WTC11 (cell line): Measurements from ENCODE around the gene KDM4F. TPM values are rescaled to one million over a fixed set of nuclear protein-coding genes. Genes with fewer than 3 reads are reported as not detected.

Source experiments
- ATAC-seq: fragments of 200-7000 bp; cut with Tn5 transposase; 2 replicates; pipeline ENCODE4 v1.10.0; 2021; ENCODE audit warnings: mild to moderate bottlenecking, moderate library complexity
- CTCF ChIA-PET: fragments of 300-600 bp; sonication (Branson Sonifier 250); formaldehyde crosslinking; loops from one replicate; lab custom pipeline; 2021; ENCODE audit warnings: antibody characterized with exemption; lab: Charles Lee
- POLR2A ChIA-PET: fragments of 350-600 bp; sonication (Branson Sonifier 250); formaldehyde crosslinking; loops from one replicate; lab custom pipeline; 2021; ENCODE audit warnings: antibody characterized with exemption; lab: Charles Lee
- DNase-seq: peaks from one replicate; pipeline ENCODE4 v3.0.0; 2021; ENCODE audit warnings: low spot score
- H3K27ac Mint-ChIP-seq: 2 replicates; pipeline ENCODE4 v1.8.0; 2021; ENCODE audit warnings: mixed read lengths
- H3K27me3 Mint-ChIP-seq: 2 replicates; pipeline ENCODE4 v1.8.0; 2021; ENCODE audit warnings: low read depth, mild to moderate bottlenecking, moderate library complexity, mixed read lengths
- H3K36me3 Mint-ChIP-seq: 2 replicates; pipeline ENCODE4 v1.8.0; 2021; ENCODE audit warnings: mixed read lengths
- H3K4me1 Mint-ChIP-seq: 2 replicates; pipeline ENCODE4 v1.8.0; 2022; ENCODE audit warnings: mixed read lengths
- H3K4me3 Mint-ChIP-seq: 2 replicates; pipeline ENCODE4 v1.8.0; 2021; ENCODE audit warnings: mild to moderate bottlenecking, moderate library complexity, mixed read lengths
- H3K9me3 Mint-ChIP-seq: 2 replicates; pipeline ENCODE4 v1.8.0; 2021; ENCODE audit warnings: mixed read lengths
- ATF2 ChIP-seq: sonication (generic); formaldehyde crosslinking; IDR thresholded peaks from 2 replicates; pipeline ENCODE4 v1.8.1; 2022; ENCODE audit warnings: low read depth, missing genetic modification reagents, borderline replicate concordance
- CDX4 ChIP-seq: fragments of 250-450 bp; sonication (Bioruptor Pico); IDR thresholded peaks from 2 replicates; pipeline ENCODE4 v1.9.0; 2021; ENCODE audit warnings: moderate library complexity, mild to moderate bottlenecking, inconsistent platforms, borderline replicate concordance
- CREM ChIP-seq: sonication (generic); formaldehyde crosslinking; IDR thresholded peaks from 2 replicates; pipeline ENCODE4 v1.8.1; 2022; ENCODE audit warnings: mild to moderate bottlenecking, missing genetic modification reagents, moderate library complexity
- FOXJ3 ChIP-seq: sonication (generic); formaldehyde crosslinking; IDR thresholded peaks from 2 replicates; pipeline ENCODE4 v1.9.0; 2021; ENCODE audit warnings: missing genetic modification reagents, mild to moderate bottlenecking, borderline replicate concordance
- FOXK1 ChIP-seq: sonication (generic); formaldehyde crosslinking; IDR thresholded peaks from 2 replicates; pipeline ENCODE4 v1.8.0; 2022; ENCODE audit warnings: mild to moderate bottlenecking, moderate library complexity, missing genetic modification reagents
- GRHL2 ChIP-seq: fragments of 250-450 bp; sonication (Bioruptor Pico); IDR thresholded peaks from 2 replicates; pipeline ENCODE4 v1.8.0; 2022; ENCODE audit warnings: mild to moderate bottlenecking, moderate library complexity; ENCODE audit not compliant: insufficient replicate concordance, severe bottlenecking
- IRF1 ChIP-seq: sonication (generic); formaldehyde crosslinking; IDR thresholded peaks from 2 replicates; pipeline ENCODE4 v1.8.0; 2023; ENCODE audit warnings: missing genetic modification reagents
- IRF2 ChIP-seq: sonication (generic); formaldehyde crosslinking; IDR thresholded peaks from 2 replicates; pipeline ENCODE4 v1.8.0; 2022; ENCODE audit warnings: low read depth, missing genetic modification reagents, borderline replicate concordance
- MXD4 ChIP-seq: fragments of 250-450 bp; sonication (Bioruptor Pico); IDR thresholded peaks from 2 replicates; pipeline ENCODE4 v1.8.0; 2021; ENCODE audit warnings: mild to moderate bottlenecking, moderate library complexity, borderline replicate concordance
- NFE2L1 ChIP-seq: sonication (generic); formaldehyde crosslinking; IDR thresholded peaks from 2 replicates; pipeline ENCODE4 v1.8.1; 2023; ENCODE audit warnings: missing genetic modification reagents
- OVOL2 ChIP-seq: fragments of 250-450 bp; sonication (Bioruptor Pico); IDR thresholded peaks from 2 replicates; pipeline ENCODE4 v1.9.0; 2021; ENCODE audit warnings: mild to moderate bottlenecking, borderline replicate concordance
- PRRX2 ChIP-seq: fragments of 250-450 bp; sonication (Bioruptor Pico); IDR thresholded peaks from 2 replicates; pipeline ENCODE4 v1.8.0; 2021; ENCODE audit warnings: mild to moderate bottlenecking
- RELA ChIP-seq: sonication (generic); formaldehyde crosslinking; IDR thresholded peaks from 2 replicates; pipeline ENCODE4 v1.8.1; 2022; ENCODE audit warnings: missing genetic modification reagents, mild to moderate bottlenecking, borderline replicate concordance
- RORB ChIP-seq: fragments of 250-450 bp; sonication (Bioruptor Pico); IDR thresholded peaks from 2 replicates; pipeline ENCODE4 v1.9.0; 2021; ENCODE audit warnings: mild to moderate bottlenecking
- SOX15 ChIP-seq: fragments of 250-450 bp; sonication (Bioruptor Pico); IDR thresholded peaks from 2 replicates; pipeline ENCODE4 v1.9.0; 2021; ENCODE audit warnings: mild to moderate bottlenecking
- TCF7 ChIP-seq: sonication (generic); formaldehyde crosslinking; IDR thresholded peaks from 2 replicates; pipeline ENCODE4 v1.8.0; 2022; ENCODE audit warnings: mild to moderate bottlenecking, low read depth, missing genetic modification reagents, moderate library complexity
- TEAD4 ChIP-seq: sonication (generic); formaldehyde crosslinking; IDR thresholded peaks from 2 replicates; pipeline ENCODE4 v1.8.0; 2022; ENCODE audit warnings: mild to moderate bottlenecking, missing genetic modification reagents
- ZBTB21 ChIP-seq: sonication (generic); formaldehyde crosslinking; IDR thresholded peaks from 2 replicates; pipeline ENCODE4 v1.8.1; 2023; ENCODE audit warnings: mild to moderate bottlenecking, missing genetic modification reagents, borderline replicate concordance
- ZNF138 ChIP-seq: sonication (generic); formaldehyde crosslinking; conservative IDR thresholded peaks from 2 replicates; pipeline ENCODE4 v1.8.1; 2022; ENCODE audit warnings: mild to moderate bottlenecking, moderate library complexity, missing genetic modification reagents
- ZNF232 ChIP-seq: sonication (generic); formaldehyde crosslinking; IDR thresholded peaks from 2 replicates; pipeline ENCODE4 v1.8.0; 2022; ENCODE audit warnings: mild to moderate bottlenecking, missing genetic modification reagents
- ZSCAN18 ChIP-seq: fragments of 250-450 bp; sonication (Bioruptor Pico); IDR thresholded peaks from 2 replicates; pipeline ENCODE4 v2.1.2; 2022; ENCODE audit warnings: mild to moderate bottlenecking, moderate library complexity
- total RNA-seq: library from RNA; stranded (reverse); gene quantifications from 3 replicates; pipeline ENCODE4 v1.2.3, GENCODE V29; 2021
- TF ChIP-seq, protein P1 (sequence below): sonication (generic); formaldehyde crosslinking; IDR thresholded peaks from 2 replicates; pipeline ENCODE4 v1.8.1; 2022; ENCODE audit warnings: mild to moderate bottlenecking, missing genetic modification reagents, moderate library complexity, borderline replicate concordance
- TF ChIP-seq, protein P2 (sequence below): sonication (generic); formaldehyde crosslinking; IDR thresholded peaks from 2 replicates; pipeline ENCODE4 v1.8.1; 2023; ENCODE audit warnings: mild to moderate bottlenecking, missing genetic modification reagents, moderate library complexity
- TF ChIP-seq, protein P3 (sequence below): sonication (generic); formaldehyde crosslinking; conservative IDR thresholded peaks from 2 replicates; pipeline ENCODE4 v1.8.1; 2023; ENCODE audit warnings: mild to moderate bottlenecking, low read depth, missing genetic modification reagents, moderate library complexity
- TF ChIP-seq, protein P4 (sequence below): sonication (generic); formaldehyde crosslinking; conservative IDR thresholded peaks from 2 replicates; pipeline ENCODE4 v1.8.1; 2022; ENCODE audit warnings: mild to moderate bottlenecking, missing genetic modification reagents

Gene KDM4F
- total RNA-seq, 1 experiment from 2014 or later: not detected

GRCh38 chr11:95086151-95086550, 36.9 kb downstream of the KDM4F start:
- CTCF ChIA-PET: interaction anchor here (1.2 kb wide), 1 partner anchor 66 kb away, joined by 5 read pairs; no protein-coding TSS in a partner anchor
- H3K4me3 Mint-ChIP-seq: no peak overlapping the region

GRCh38 chr11:95086836-95087570, 37.8 kb downstream of the KDM4F start:
- DNase-seq (no peak), ATAC-seq (no peak)
- H3K27ac Mint-ChIP-seq: no peak overlapping the region
- CTCF ChIA-PET: no interaction called here
- no peak overlapping the region for H3K4me3 Mint-ChIP-seq
- POLR2A ChIA-PET: no interaction called here
- peaks cover 61% of the 10 kb centered on the region for H3K27me3 Mint-ChIP-seq
- no peaks in the 10 kb centered on the region for H3K36me3 Mint-ChIP-seq
- no peaks in the 10 kb centered on the region for H3K9me3 Mint-ChIP-seq
- peaks cover 21% of the 10 kb centered on the region for H3K4me1 Mint-ChIP-seq
- TF ChIP-seq SOX15 (CRISPR knock-in tag) (no peak), IRF1 (CRISPR knock-in tag) (no peak), ZBTB21 (CRISPR knock-in tag) (no peak), CDX4 (CRISPR knock-in tag) (no peak), TCF7 (CRISPR knock-in tag) (no peak), ZSCAN18 (no peak), OVOL2 (CRISPR knock-in tag) (no peak), FOXJ3 (CRISPR knock-in tag) (no peak), FOXK1 (CRISPR knock-in tag) (no peak), IRF2 (CRISPR knock-in tag) (no peak), ZNF138 (CRISPR knock-in tag) (no peak), CREM (CRISPR knock-in tag) (no peak), RORB (CRISPR knock-in tag) (no peak), ZNF232 (CRISPR knock-in tag) (no peak), GRHL2 (CRISPR knock-in tag) (no peak)
- TF ChIP-seq, protein P1, sequence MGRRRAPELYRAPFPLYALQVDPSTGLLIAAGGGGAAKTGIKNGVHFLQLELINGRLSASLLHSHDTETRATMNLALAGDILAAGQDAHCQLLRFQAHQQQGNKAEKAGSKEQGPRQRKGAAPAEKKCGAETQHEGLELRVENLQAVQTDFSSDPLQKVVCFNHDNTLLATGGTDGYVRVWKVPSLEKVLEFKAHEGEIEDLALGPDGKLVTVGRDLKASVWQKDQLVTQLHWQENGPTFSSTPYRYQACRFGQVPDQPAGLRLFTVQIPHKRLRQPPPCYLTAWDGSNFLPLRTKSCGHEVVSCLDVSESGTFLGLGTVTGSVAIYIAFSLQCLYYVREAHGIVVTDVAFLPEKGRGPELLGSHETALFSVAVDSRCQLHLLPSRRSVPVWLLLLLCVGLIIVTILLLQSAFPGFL (CRISPR knock-in tag): no peak
- TF ChIP-seq, protein P2, sequence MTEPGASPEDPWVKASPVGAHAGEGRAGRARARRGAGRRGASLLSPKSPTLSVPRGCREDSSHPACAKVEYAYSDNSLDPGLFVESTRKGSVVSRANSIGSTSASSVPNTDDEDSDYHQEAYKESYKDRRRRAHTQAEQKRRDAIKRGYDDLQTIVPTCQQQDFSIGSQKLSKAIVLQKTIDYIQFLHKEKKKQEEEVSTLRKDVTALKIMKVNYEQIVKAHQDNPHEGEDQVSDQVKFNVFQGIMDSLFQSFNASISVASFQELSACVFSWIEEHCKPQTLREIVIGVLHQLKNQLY: no peak
- TF ChIP-seq, protein P3, sequence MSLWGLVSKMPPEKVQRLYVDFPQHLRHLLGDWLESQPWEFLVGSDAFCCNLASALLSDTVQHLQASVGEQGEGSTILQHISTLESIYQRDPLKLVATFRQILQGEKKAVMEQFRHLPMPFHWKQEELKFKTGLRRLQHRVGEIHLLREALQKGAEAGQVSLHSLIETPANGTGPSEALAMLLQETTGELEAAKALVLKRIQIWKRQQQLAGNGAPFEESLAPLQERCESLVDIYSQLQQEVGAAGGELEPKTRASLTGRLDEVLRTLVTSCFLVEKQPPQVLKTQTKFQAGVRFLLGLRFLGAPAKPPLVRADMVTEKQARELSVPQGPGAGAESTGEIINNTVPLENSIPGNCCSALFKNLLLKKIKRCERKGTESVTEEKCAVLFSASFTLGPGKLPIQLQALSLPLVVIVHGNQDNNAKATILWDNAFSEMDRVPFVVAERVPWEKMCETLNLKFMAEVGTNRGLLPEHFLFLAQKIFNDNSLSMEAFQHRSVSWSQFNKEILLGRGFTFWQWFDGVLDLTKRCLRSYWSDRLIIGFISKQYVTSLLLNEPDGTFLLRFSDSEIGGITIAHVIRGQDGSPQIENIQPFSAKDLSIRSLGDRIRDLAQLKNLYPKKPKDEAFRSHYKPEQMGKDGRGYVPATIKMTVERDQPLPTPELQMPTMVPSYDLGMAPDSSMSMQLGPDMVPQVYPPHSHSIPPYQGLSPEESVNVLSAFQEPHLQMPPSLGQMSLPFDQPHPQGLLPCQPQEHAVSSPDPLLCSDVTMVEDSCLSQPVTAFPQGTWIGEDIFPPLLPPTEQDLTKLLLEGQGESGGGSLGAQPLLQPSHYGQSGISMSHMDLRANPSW (CRISPR knock-in tag): no peak
- TF ChIP-seq, protein P4, sequence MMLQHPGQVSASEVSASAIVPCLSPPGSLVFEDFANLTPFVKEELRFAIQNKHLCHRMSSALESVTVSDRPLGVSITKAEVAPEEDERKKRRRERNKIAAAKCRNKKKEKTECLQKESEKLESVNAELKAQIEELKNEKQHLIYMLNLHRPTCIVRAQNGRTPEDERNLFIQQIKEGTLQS (CRISPR knock-in tag): no peak

More at GRCh38 chr11:95086151-95086550, 36.9 kb downstream of the KDM4F start:
- Mint-ChIP-seq H3K27ac (no peak overlapping the region), H3K27me3 (peaks cover 52% of the 10 kb centered on the region), H3K36me3 (no peaks in the 10 kb centered on the region), H3K9me3 (no peaks in the 10 kb centered on the region), H3K4me1 (peaks cover 24% of the 10 kb centered on the region)
- DNase-seq (no peak), ATAC-seq (no peak)
- TF ChIP-seq CREM (CRISPR knock-in tag): no peak
- TF ChIP-seq PRRX2 (CRISPR knock-in tag): no peak
- no peak for TF ChIP-seq RELA (CRISPR knock-in tag)
- no peak for TF ChIP-seq MXD4 (CRISPR knock-in tag)
- TF ChIP-seq TEAD4 (CRISPR knock-in tag): no peak
- no peak for TF ChIP-seq NFE2L1 (CRISPR knock-in tag)
- TF ChIP-seq ATF2 (CRISPR knock-in tag): no peak
- POLR2A ChIA-PET: no interaction called here
